Measurements from ENCODE around the gene RANBP17.

The RANBP17 gene

GRCh38 chr5:171120986-171121622 lies 259.3 kb downstream of the RANBP17 start:
- H3K4me1 ChIP-seq (ENCODE audit: control insufficient read depth, low read depth, low read length): no peaks in the 10 kb centered on the region
- no peak overlapping the region for H3K4ac ChIP-seq (ENCODE audit: low read depth, low read length)
- H3K79me2 ChIP-seq (ENCODE audit: control insufficient read depth, insufficient read depth, low read length): no peaks in the 10 kb centered on the region
- H3K4me2 ChIP-seq (ENCODE audit: low read length): no peak overlapping the region
- H3K4me3 ChIP-seq (ENCODE audit: low read length): no peak overlapping the region
- H4K5ac ChIP-seq (ENCODE audit: low read length): no peak overlapping the region
- H4K8ac ChIP-seq (ENCODE audit: low read depth, low read length): no peak overlapping the region
- no CpG with 5 or more reads among the region's 15 CpGs for WGBS (ENCODE audit: extremely low coverage, insufficient coverage, low lambda C conversion rate)
- no peak overlapping the region for H2BK15ac ChIP-seq (replicated peaks; ENCODE audit: low read depth)
- H2BK5ac ChIP-seq (ENCODE audit: low read length): no peak overlapping the region
- no peak overlapping the region for H3K23ac ChIP-seq (ENCODE audit: low read length)
- no peak overlapping the region for H3K27ac ChIP-seq (ENCODE audit: low read depth, low read length)
- DNase-seq: no peak
- H3K27me3 ChIP-seq (ENCODE audit: insufficient read depth, low read length, poor library complexity): no peaks in the 10 kb centered on the region
- H3K9ac ChIP-seq (ENCODE audit: low read length): no peak overlapping the region
- no peak overlapping the region for H3K18ac ChIP-seq (ENCODE audit: low read length)
- no peak overlapping the region for H2AK5ac ChIP-seq (ENCODE audit: low read length)
- no peaks in the 10 kb centered on the region for H3K79me1 ChIP-seq (ENCODE audit: low read length)
- H3K36me3 ChIP-seq (ENCODE audit: control insufficient read depth, insufficient read depth, low read length): no peaks in the 10 kb centered on the region
- H2BK120ac ChIP-seq (ENCODE audit: low read depth, low read length): no peak overlapping the region
- H3K56ac ChIP-seq (ENCODE audit: low read length): no peak overlapping the region

DNA sequence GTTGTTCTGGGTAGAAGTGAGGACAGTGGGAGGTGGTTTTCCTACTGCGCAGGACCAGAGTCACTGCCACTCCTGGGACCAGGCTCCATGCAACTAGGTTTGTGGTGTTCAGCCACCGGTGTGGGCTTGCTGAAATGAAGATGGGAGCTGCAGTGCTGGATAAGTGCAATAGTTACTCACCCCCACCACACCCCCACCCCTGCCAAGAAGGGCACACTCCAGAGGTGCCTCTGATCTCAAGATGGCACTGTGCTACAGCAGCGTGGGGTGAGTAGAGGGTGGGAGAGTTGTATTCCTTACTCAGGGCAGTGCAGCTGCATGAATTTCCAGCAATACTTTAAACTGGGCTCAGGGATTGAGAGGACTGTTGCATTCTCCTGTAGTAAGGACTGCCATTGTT lies 259.8 kb downstream of the RANBP17 start:
- Histone ChIP-seq H4K8ac (ENCODE audit: low read depth, low read length) (no peak overlapping the region), H2AK5ac (ENCODE audit: low read length) (no peak overlapping the region), H3K4me3 (ENCODE audit: low read length) (no peak overlapping the region), H3K79me2 (ENCODE audit: control insufficient read depth, insufficient read depth, low read length) (no peaks in the 10 kb centered on the region), H3K4me2 (ENCODE audit: low read length) (no peak overlapping the region), H3K4me1 (ENCODE audit: control insufficient read depth, low read depth, low read length) (no peaks in the 10 kb centered on the region), H3K4ac (ENCODE audit: low read depth, low read length) (no peak overlapping the region), H3K9ac (ENCODE audit: low read length) (no peak overlapping the region), H4K5ac (ENCODE audit: low read length) (no peak overlapping the region), H3K27ac (ENCODE audit: low read depth, low read length) (no peak overlapping the region), H3K23ac (ENCODE audit: low read length) (no peak overlapping the region), H3K36me3 (ENCODE audit: control insufficient read depth, insufficient read depth, low read length) (no peaks in the 10 kb centered on the region), H2BK120ac (ENCODE audit: low read depth, low read length) (no peak overlapping the region), H3K27me3 (ENCODE audit: insufficient read depth, low read length, poor library complexity) (no peaks in the 10 kb centered on the region), H3K56ac (ENCODE audit: low read length) (no peak overlapping the region), H3K79me1 (ENCODE audit: low read length) (no peaks in the 10 kb centered on the region), H2BK15ac (replicated peaks; ENCODE audit: low read depth) (no peak overlapping the region), H3K18ac (ENCODE audit: low read length) (no peak overlapping the region), H2BK5ac (ENCODE audit: low read length) (no peak overlapping the region)
- DNase-seq: no peak
- no CpG with 5 or more reads among the region's 3 CpGs for WGBS (ENCODE audit: extremely low coverage, insufficient coverage, low lambda C conversion rate)

GRCh38 chr5:171122372-171122771 lies 260.6 kb downstream of the RANBP17 start:
- H3K4me2 ChIP-seq (ENCODE audit: low read length): no peak overlapping the region
- H2BK5ac ChIP-seq (ENCODE audit: low read length): no peak overlapping the region
- no peak overlapping the region for H3K18ac ChIP-seq (ENCODE audit: low read length)
- no peak overlapping the region for H3K9ac ChIP-seq (ENCODE audit: low read length)
- H3K56ac ChIP-seq (ENCODE audit: low read length): no peak overlapping the region
- H3K79me1 ChIP-seq (ENCODE audit: low read length): no peaks in the 10 kb centered on the region
- H3K4ac ChIP-seq (ENCODE audit: low read depth, low read length): no peak overlapping the region
- H2AK5ac ChIP-seq (ENCODE audit: low read length): no peak overlapping the region
- no peak for DNase-seq
- no peak overlapping the region for H2BK15ac ChIP-seq (replicated peaks; ENCODE audit: low read depth)
- no peaks in the 10 kb centered on the region for H3K79me2 ChIP-seq (ENCODE audit: control insufficient read depth, insufficient read depth, low read length)
- no peaks in the 10 kb centered on the region for H3K36me3 ChIP-seq (ENCODE audit: control insufficient read depth, insufficient read depth, low read length)
- H3K23ac ChIP-seq (ENCODE audit: low read length): no peak overlapping the region
- H3K27me3 ChIP-seq (ENCODE audit: insufficient read depth, low read length, poor library complexity): no peaks in the 10 kb centered on the region
- no peak overlapping the region for H3K27ac ChIP-seq (ENCODE audit: low read depth, low read length)
- no peak overlapping the region for H4K8ac ChIP-seq (ENCODE audit: low read depth, low read length)
- no peak overlapping the region for H4K5ac ChIP-seq (ENCODE audit: low read length)
- H3K4me1 ChIP-seq (ENCODE audit: control insufficient read depth, low read depth, low read length): no peaks in the 10 kb centered on the region
- H2BK120ac ChIP-seq (ENCODE audit: low read depth, low read length): no peak overlapping the region
- WGBS (ENCODE audit: extremely low coverage, insufficient coverage, low lambda C conversion rate): no CpG with 5 or more reads among the region's 2 CpGs
- H3K4me3 ChIP-seq (ENCODE audit: low read length): no peak overlapping the region

DNA sequence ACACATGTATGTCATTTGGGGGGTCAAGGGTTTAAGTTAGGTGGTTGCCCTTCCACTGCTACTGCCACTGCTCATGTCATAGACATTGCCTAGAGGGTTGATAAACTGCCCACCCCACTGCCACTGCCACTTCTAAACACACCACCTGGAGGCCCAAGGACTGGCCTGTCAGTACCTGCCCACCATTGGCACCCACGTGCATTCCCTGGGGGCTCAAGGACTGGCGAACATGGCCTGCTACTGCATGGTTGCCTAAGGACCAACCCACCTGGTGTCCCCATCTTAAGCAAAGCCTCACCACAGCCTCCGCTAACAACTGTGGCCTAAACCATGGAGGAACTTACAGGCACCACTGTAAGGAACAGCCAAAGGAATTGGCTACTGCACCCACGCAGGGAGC lies 261.6 kb downstream of the RANBP17 start:
- no peak overlapping the region for H2BK15ac ChIP-seq (replicated peaks; ENCODE audit: low read depth)
- H3K27me3 ChIP-seq (ENCODE audit: insufficient read depth, low read length, poor library complexity): no peaks in the 10 kb centered on the region
- no peak overlapping the region for H3K4ac ChIP-seq (ENCODE audit: low read depth, low read length)
- H2BK5ac ChIP-seq (ENCODE audit: low read length): no peak overlapping the region
- H3K9ac ChIP-seq (ENCODE audit: low read length): no peak overlapping the region
- WGBS (ENCODE audit: extremely low coverage, insufficient coverage, low lambda C conversion rate): no CpG with 5 or more reads among the region's 4 CpGs
- H3K79me2 ChIP-seq (ENCODE audit: control insufficient read depth, insufficient read depth, low read length): no peaks in the 10 kb centered on the region
- H4K5ac ChIP-seq (ENCODE audit: low read length): no peak overlapping the region
- H3K27ac ChIP-seq (ENCODE audit: low read depth, low read length): no peak overlapping the region
- DNase-seq: no peak
- H3K23ac ChIP-seq (ENCODE audit: low read length): no peak overlapping the region
- no peaks in the 10 kb centered on the region for H3K4me1 ChIP-seq (ENCODE audit: control insufficient read depth, low read depth, low read length)
- no peaks in the 10 kb centered on the region for H3K36me3 ChIP-seq (ENCODE audit: control insufficient read depth, insufficient read depth, low read length)
- H2AK5ac ChIP-seq (ENCODE audit: low read length): no peak overlapping the region
- H3K4me2 ChIP-seq (ENCODE audit: low read length): no peak overlapping the region
- H3K79me1 ChIP-seq (ENCODE audit: low read length): no peaks in the 10 kb centered on the region
- H4K8ac ChIP-seq (ENCODE audit: low read depth, low read length): no peak overlapping the region
- no peak overlapping the region for H3K56ac ChIP-seq (ENCODE audit: low read length)
- no peak overlapping the region for H3K4me3 ChIP-seq (ENCODE audit: low read length)
- H3K18ac ChIP-seq (ENCODE audit: low read length): no peak overlapping the region
- H2BK120ac ChIP-seq (ENCODE audit: low read depth, low read length): no peak overlapping the region

DNA sequence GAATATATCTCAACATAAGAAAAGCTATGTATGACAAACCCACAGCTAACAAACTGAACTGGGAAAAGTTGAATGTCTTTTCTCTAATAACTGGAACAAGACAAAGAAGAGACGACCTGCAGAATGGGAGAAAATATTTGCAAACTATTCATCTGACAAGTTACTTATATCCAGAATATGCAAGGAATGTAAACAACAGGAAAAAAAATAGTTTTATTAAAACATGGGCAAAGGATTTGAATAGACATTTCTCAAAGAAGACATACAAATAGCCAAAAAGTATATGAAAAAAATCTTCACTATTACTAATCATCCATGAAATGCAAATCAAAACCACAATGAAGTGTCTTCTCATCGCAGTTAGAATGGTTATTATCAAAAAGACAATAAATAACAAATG lies 265.5 kb downstream of the RANBP17 start:
- Histone ChIP-seq H2BK5ac (ENCODE audit: low read length) (no peak overlapping the region), H3K79me1 (ENCODE audit: low read length) (no peaks in the 10 kb centered on the region), H4K5ac (ENCODE audit: low read length) (no peak overlapping the region), H2BK15ac (replicated peaks; ENCODE audit: low read depth) (no peak overlapping the region), H3K36me3 (ENCODE audit: control insufficient read depth, insufficient read depth, low read length) (no peaks in the 10 kb centered on the region), H3K23ac (ENCODE audit: low read length) (no peak overlapping the region), H3K4ac (ENCODE audit: low read depth, low read length) (no peak overlapping the region), H2BK120ac (ENCODE audit: low read depth, low read length) (no peak overlapping the region), H3K9ac (ENCODE audit: low read length) (no peak overlapping the region), H3K79me2 (ENCODE audit: control insufficient read depth, insufficient read depth, low read length) (no peaks in the 10 kb centered on the region), H3K4me2 (ENCODE audit: low read length) (no peak overlapping the region), H4K8ac (ENCODE audit: low read depth, low read length) (no peak overlapping the region), H3K27ac (ENCODE audit: low read depth, low read length) (no peak overlapping the region), H3K4me1 (ENCODE audit: control insufficient read depth, low read depth, low read length) (no peaks in the 10 kb centered on the region), H3K27me3 (ENCODE audit: insufficient read depth, low read length, poor library complexity) (no peaks in the 10 kb centered on the region), H3K18ac (ENCODE audit: low read length) (no peak overlapping the region), H3K56ac (ENCODE audit: low read length) (no peak overlapping the region), H2AK5ac (ENCODE audit: low read length) (no peak overlapping the region), H3K4me3 (ENCODE audit: low read length) (no peak overlapping the region)
- no peak for DNase-seq
- WGBS (ENCODE audit: extremely low coverage, insufficient coverage, low lambda C conversion rate): no CpG with 5 or more reads among the region's 2 CpGs

DNA sequence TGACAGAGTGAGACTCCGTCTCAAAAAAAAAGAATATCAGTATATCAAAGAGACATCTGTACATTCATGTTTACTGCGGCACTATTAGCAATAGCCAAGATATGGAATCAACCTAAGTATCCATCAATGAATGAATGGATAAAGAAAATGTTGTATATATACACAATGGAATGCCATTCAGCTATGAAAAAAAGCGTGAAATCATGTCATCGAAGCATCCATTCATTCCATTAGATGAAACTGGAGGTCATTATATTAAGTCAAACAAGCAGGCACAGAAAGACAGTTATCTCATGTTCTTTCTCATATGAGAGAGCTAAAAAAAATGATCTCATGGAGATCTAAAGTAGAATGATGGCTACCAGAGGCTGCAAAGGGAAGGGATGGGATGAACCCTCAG lies 266.3 kb downstream of the RANBP17 start:
- H3K18ac ChIP-seq (ENCODE audit: low read length): no peak overlapping the region
- H3K27ac ChIP-seq (ENCODE audit: low read depth, low read length): no peak overlapping the region
- no peak for DNase-seq
- no peak overlapping the region for H2BK120ac ChIP-seq (ENCODE audit: low read depth, low read length)
- H4K5ac ChIP-seq (ENCODE audit: low read length): no peak overlapping the region
- H3K4me1 ChIP-seq (ENCODE audit: control insufficient read depth, low read depth, low read length): no peaks in the 10 kb centered on the region
- H3K79me1 ChIP-seq (ENCODE audit: low read length): no peaks in the 10 kb centered on the region
- no peak overlapping the region for H3K56ac ChIP-seq (ENCODE audit: low read length)
- H3K4me2 ChIP-seq (ENCODE audit: low read length): no peak overlapping the region
- no peak overlapping the region for H3K4me3 ChIP-seq (ENCODE audit: low read length)
- H3K9ac ChIP-seq (ENCODE audit: low read length): no peak overlapping the region
- H3K23ac ChIP-seq (ENCODE audit: low read length): no peak overlapping the region
- no peak overlapping the region for H4K8ac ChIP-seq (ENCODE audit: low read depth, low read length)
- H2AK5ac ChIP-seq (ENCODE audit: low read length): no peak overlapping the region
- H3K79me2 ChIP-seq (ENCODE audit: control insufficient read depth, insufficient read depth, low read length): no peaks in the 10 kb centered on the region
- H2BK15ac ChIP-seq (replicated peaks; ENCODE audit: low read depth): no peak overlapping the region
- H3K4ac ChIP-seq (ENCODE audit: low read depth, low read length): no peak overlapping the region
- WGBS (ENCODE audit: extremely low coverage, insufficient coverage, low lambda C conversion rate): no CpG with 5 or more reads among the region's 4 CpGs
- no peak overlapping the region for H2BK5ac ChIP-seq (ENCODE audit: low read length)
- H3K36me3 ChIP-seq (ENCODE audit: control insufficient read depth, insufficient read depth, low read length): no peaks in the 10 kb centered on the region
- H3K27me3 ChIP-seq (ENCODE audit: insufficient read depth, low read length, poor library complexity): no peaks in the 10 kb centered on the region
